Activated T-cell treated with anti-CD3 and anti-CD28 coated beads for 1 hour (primary cell): ENCODE data around the gene STK40.

Experiments used
- DNase-seq: peaks from one replicate; pipeline ENCODE4 v3.0.0-alpha.2; 2020; ENCODE audit warnings: low read depth

Gene STK40

DNA sequence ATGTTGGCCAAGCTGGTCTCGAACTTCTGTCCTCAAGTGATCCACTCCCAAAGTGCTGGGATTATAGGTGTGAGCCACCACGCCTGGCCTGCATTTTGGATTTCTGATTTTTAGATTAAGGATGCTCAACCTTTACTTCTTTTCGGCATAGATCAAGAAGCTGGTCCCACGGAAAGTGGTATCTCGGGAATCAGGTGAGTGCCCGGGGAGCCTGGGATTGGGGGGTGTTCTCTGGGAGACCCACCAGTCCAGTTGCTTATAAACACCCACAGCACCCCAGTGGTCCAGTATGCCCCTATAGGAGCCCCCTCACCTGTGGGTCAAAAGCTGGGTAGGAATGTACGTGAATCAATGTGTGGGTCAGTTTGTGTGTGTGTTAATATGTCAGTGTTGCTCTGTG lies 76.3 kb downstream of the STK40 start:
- DNase-seq = no peak

GRCh38 chr1:36307601-36308330 lies 78.0 kb downstream of the STK40 start:
- no peak for DNase-seq

DNA sequence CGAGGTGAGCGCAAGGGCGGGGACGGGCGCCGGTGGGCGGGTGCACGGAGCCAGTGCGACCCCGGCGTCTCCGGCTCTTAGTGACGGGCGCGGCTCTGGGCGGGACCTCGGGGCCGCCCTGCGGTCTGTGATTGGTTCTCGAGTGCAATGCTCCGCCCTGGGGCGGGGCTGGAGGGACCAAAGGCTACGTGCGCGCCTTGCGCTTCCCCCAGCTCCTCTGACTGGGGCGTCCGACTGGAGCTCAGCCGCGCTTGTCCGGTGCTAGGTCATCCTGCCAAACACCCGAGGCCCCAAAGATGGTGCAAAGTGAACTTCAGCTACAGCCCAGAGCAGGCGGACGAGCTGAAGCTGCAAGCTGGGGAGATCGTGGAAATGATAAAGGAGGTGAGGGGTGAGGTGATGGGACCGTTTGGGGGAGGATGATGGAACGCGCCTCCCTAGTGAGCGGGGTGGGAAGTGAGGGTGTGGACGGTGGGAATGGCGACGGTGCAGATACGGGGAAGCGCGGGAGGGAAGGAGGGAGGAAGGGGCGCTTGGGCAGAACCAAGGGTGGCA lies 78.7 kb downstream of the STK40 start:
- peak; percentile 88 for DNase-seq

DNA sequence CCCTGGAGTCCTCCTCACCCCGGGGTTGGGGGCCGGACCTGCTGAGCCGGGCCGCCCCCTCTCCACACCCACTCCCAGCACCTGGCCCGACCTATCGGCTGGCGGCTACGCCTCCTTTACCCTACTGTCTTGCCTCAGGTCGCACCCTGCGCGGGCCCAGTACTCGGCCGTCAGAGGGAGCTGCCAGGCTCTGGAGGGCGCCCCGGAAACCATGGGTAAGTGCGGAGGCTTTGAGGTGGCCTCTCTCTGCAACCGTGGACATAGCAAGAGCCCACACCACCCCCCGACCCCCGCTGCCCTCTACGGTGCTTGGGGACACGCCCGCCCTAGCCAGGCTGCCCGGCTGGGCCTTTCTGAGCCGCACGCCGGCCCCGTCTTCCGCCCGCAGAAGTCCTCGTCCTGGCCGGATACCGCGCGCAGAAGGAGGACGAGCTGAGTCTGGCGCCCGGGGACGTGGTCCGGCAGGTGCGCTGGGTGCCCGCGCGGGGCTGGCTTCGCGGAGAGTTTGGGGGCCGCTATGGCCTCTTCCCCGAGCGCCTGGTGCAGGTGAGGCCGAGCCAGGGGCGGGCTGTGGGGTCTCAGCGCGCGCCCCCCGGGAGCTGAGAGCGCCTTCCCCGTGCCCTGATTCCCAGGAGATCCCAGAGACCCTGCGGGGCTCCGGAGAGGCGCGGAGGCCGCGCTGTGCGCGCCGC lies 79.4 kb downstream of the STK40 start, which contains the start of gene SH3D21:
TSS of gene SH3D21 (plus strand) at position 159 of the 692 bp plus-strand sequence. CDS start at position 212, 53 bp downstream.
- peak; percentile 42 for DNase-seq

DNA sequence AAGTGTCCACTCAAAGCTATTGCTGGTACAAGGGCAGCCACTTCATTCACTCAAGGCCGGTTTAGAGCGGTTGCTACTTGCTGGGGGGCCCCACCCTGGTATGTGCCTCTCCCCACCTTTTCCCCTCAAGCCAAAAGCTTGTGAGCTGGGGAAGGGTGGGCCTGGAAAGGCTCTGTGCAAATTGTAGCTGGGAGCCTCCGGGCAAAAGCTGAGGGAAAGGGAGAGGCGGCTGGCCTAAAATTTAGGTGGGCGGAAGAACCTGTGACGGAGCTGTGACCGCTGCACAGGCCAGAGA lies 79.9 kb downstream of the STK40 start:
- DNase-seq = no peak

GRCh38 chr1:36304970-36305914 lies 80.5 kb downstream of the STK40 start:
- DNase-seq = no peak

- DNase-seq = no peak
These were observed 81.2 kb downstream of the STK40 start for GRCh38 chr1:36304521-36304920.

- DNase-seq = no peak
These were observed 81.9 kb downstream of the STK40 start for GRCh38 chr1:36303650-36304360.

DNA sequence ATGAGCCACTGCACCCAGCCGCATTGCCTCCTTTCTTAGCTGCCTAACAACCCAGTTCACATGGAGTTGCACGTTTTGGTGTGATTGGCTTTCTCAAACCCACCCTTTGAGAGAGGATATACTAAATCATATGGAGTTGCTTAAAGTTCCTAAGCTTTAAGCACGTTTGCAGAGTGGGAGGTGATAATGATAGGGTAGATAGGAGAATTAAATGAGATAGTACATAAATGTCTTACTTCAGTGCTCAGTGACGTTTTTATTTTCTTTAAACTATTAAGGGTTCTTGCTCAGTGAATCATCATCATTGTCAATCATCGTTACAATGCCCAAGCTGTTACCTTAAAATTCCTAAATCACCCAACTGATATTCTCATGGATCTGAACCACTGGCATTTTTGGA lies 82.5 kb downstream of the STK40 start:
- no peak for DNase-seq

DNA sequence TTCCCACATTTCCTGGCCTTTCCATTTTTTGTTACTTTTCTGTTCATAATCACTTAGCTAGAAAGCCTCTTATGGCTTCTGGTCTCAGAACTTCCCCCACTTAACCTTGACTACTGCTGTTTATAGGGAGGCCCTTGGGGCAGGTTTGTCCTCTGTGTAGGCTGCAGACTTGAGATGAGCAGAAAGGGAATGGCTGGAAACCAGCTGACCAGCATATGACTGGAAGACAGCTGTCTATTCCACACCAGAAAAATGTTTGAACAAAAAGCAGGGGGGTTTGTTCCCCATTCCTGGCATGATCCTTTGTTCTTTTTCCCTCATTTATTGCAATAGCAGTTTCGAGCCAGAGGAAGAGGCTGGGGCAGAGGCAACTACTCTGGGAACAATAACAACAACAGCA lies 84.5 kb downstream of the STK40 start:
- no peak for DNase-seq

DNA sequence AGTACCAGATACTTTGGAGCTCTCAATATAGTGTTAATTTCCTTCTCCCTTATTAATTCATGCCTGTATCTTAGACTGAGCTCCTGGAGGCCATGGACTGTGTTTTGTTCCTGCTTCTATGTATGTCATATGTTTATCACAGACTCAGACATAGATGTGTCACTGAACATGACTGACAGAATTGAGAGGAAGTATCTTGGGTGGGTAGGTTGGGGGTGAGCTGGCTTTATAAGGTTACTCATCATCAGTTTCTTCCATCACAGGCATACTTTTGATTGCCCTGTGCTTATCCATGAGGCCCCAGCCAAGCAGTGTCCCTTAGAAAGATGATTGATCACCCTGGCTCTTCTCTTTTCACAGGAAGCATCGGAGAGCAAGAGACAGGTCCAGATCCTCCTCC lies 85.2 kb downstream of the STK40 start:
- DNase-seq = no peak

- DNase-seq = no peak
These were observed 87.1 kb downstream of the STK40 start for GRCh38 chr1:36298640-36299039.

GRCh38 chr1:36297062-36297461 lies 88.7 kb downstream of the STK40 start:
- no peak for DNase-seq

DNA sequence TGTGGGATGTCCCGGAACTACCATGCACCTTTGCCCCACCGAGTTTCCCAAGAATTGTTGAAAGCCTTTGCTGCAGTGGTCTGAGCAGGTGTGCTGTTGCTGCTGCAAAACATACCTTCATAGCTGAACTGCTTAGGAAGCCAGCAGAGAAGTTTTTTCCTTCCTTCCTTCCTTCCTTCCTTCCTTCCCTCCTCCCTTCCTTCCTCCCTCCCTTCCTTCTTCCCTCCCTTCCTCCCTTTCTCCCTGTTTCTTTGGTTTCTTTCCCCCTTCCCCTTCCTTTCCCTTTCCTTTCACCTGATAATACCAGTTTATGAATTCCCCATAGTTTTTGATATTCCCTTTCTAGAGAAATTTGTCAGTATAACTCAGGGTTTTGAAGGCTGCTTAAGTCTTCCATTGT lies 90.3 kb downstream of the STK40 start:
- DNase-seq = no peak
